Activated gamma-delta T cell treated with anti-CD3 and anti-CD28 coated beads, Interleukin-2, amount 50 U/mL, for 16 hours (primary cell): ENCODE measurements around the gene VAV2.
"Not testable (repeated sequence)": the region's sequence is repeated elsewhere in the genome, so short reads cannot be mapped to it uniquely, and the experiment has no call there.

Experiments used
- DNase-seq: peaks from one replicate; pipeline ENCODE4 v3.0.0-alpha.2; 2020; ENCODE audit warnings: low read depth

Gene VAV2

GRCh38 chr9:133914442-133915342 lies 77.4 kb downstream of the VAV2 start:
- no peak for DNase-seq

- DNase-seq, result no peak
These were observed 78.4 kb downstream of the VAV2 start for GRCh38 chr9:133913571-133914369.

GRCh38 chr9:133910855-133911514 lies 81.1 kb downstream of the VAV2 start:
- no peak for DNase-seq

GRCh38 chr9:133906932-133907910 lies 84.9 kb downstream of the VAV2 start:
- DNase-seq, result no peak

- no peak for DNase-seq
These were observed 85.9 kb downstream of the VAV2 start for GRCh38 chr9:133906218-133906617.

- DNase-seq, result no peak
These were observed 86.6 kb downstream of the VAV2 start for GRCh38 chr9:133905493-133905892.

GRCh38 chr9:133904346-133905090 lies 87.6 kb downstream of the VAV2 start:
- DNase-seq, result no peak

GRCh38 chr9:133901184-133901835 lies 90.8 kb downstream of the VAV2 start:
- DNase-seq, result no peak

- DNase-seq, result no peak
These were observed 94.4 kb downstream of the VAV2 start for GRCh38 chr9:133897675-133898074.

GRCh38 chr9:133896007-133896406 lies 96.1 kb downstream of the VAV2 start:
- DNase-seq, result not testable (repeated sequence)

- DNase-seq, result no peak
These were observed 96.8 kb downstream of the VAV2 start for GRCh38 chr9:133895335-133895734.

- no peak for DNase-seq
These were observed 97.5 kb downstream of the VAV2 start for GRCh38 chr9:133894377-133895321.

GRCh38 chr9:133893191-133893994 lies 98.7 kb downstream of the VAV2 start:
- DNase-seq, result no peak

GRCh38 chr9:133892193-133892920 lies 99.8 kb downstream of the VAV2 start:
- DNase-seq, result no peak

- DNase-seq, result no peak
These were observed 100.4 kb downstream of the VAV2 start for GRCh38 chr9:133891741-133892140.

GRCh38 chr9:133890583-133890982 lies 101.5 kb downstream of the VAV2 start:
- no peak for DNase-seq

- DNase-seq, result no peak
These were observed 102.4 kb downstream of the VAV2 start for GRCh38 chr9:133889584-133890301.
